K562 (cell line): ENCODE data around the gene ASIC3. TPM values are rescaled to one million over a fixed set of nuclear protein-coding genes. Genes with fewer than 3 reads are reported as not detected.

ENCODE experiments used
- ATAC-seq: fragments of 200-7000 bp; cut with Tn5 transposase; 3 replicates; pipeline ENCODE4 v1.9.1; 2020; ENCODE audit warnings: moderate library complexity
- BruUV-seq: library from RNA; stranded (reverse); fragments of 400-500 nt; replicated peaks from 2 replicates; lab custom pipeline; 2021; lab: Mats Ljungman, UMichigan
- CTCF ChIA-PET: fragments of 300-600 bp; formaldehyde crosslinking; extraction: SDS; loops from one replicate; lab custom pipeline; 2021; ENCODE audit warnings: low intra/inter-chr PET ratio; lab: Yijun Ruan, JAX
- POLR2A ChIA-PET: fragments of 300-600, 350-650 bp; sonication (Branson Sonifier 250); formaldehyde crosslinking; extraction: SDS; loops from one replicate; lab custom pipeline; 2021; ENCODE audit warnings: antibody characterized with exemption, inconsistent platforms; lab: Yijun Ruan, JAX
- DNase-seq, 4 experiments: peaks; one replicate each; pipeline versions ENCODE4 v3.0.0 to v3.0.0-alpha.2; 2011 to 2018; ENCODE audit warnings: low spot score in 3 of 4, mixed read lengths in 3 of 4; ENCODE audit errors: extremely low read depth in 1 of 4
- FAIRE-seq: peaks from 2 replicates; lab custom pipeline; 2011; peaks lifted over from hg19 to GRCh38; lab: Jason Lieb, UNC
- H2AFZ ChIP-seq: 2 replicates; pipeline ENCODE4 v1.6.0; 2011; ENCODE audit warnings: low read depth, low read length, control low read depth, inconsistent platforms
- H3K27ac ChIP-seq: fragments of 200-600 bp; 3 replicates; pipeline ENCODE4 v1.8.0; 2011; ENCODE audit warnings: low read depth, mild to moderate bottlenecking, control low read depth, inconsistent platforms, low read length, moderate library complexity, mixed read lengths; ENCODE audit errors: extremely low read depth
- H3K27me3 ChIP-seq, 2 experiments: fragments of 300-600 bp in 1 of 2; 2 replicates in 1 of 2; 3 replicates in 1 of 2; pipeline versions ENCODE4 v1.6.0 to v1.8.0; 2011; ENCODE audit warnings: inconsistent platforms in 2 of 2, low read length in 2 of 2, mild to moderate bottlenecking in 1 of 2, mixed read lengths in 1 of 2, moderate library complexity in 1 of 2; ENCODE audit not compliant: control insufficient read depth in 2 of 2, insufficient read depth in 2 of 2
- H3K36me3 ChIP-seq: fragments of 300-600 bp; 3 replicates; pipeline ENCODE4 v1.8.0; 2011; ENCODE audit warnings: mild to moderate bottlenecking, low read length, inconsistent platforms; ENCODE audit not compliant: control insufficient read depth, insufficient read depth
- H3K4me1 ChIP-seq, 2 experiments: fragments of 200-600 bp in 1 of 2; replicated peaks in 1 of 2; 2 replicates in 1 of 2; 3 replicates in 1 of 2; pipeline versions ENCODE4 v1.5.1 to v1.8.0; 2011; ENCODE audit warnings: inconsistent platforms in 2 of 2, low read length in 2 of 2, mild to moderate bottlenecking in 1 of 2, mixed read lengths in 1 of 2, moderate library complexity in 1 of 2; ENCODE audit not compliant: control insufficient read depth in 2 of 2, insufficient read depth in 2 of 2
- H3K4me2 ChIP-seq: 2 replicates; pipeline ENCODE4 v1.6.1; 2011; ENCODE audit warnings: low read length, control low read depth, inconsistent platforms, mixed read lengths; ENCODE audit not compliant: insufficient read depth
- H3K4me3 ChIP-seq: fragments of 200-600 bp; sonication (generic), shearing (Covaris generic); 2 replicates; pipeline ENCODE4 v1.5.1; 2016; ENCODE audit warnings: control low read depth, inconsistent platforms
- H3K79me2 ChIP-seq: fragments of 200-600 bp; 3 replicates; pipeline ENCODE4 v1.8.0; 2011; ENCODE audit warnings: low read length, inconsistent platforms; ENCODE audit not compliant: control insufficient read depth, insufficient read depth
- H3K9ac ChIP-seq, 2 experiments: 2 replicates each; pipeline versions ENCODE4 v1.6.0 to v1.6.1; 2011; ENCODE audit warnings: low read depth in 2 of 2, low read length in 2 of 2, control low read depth in 1 of 2, inconsistent platforms in 1 of 2, mild to moderate bottlenecking in 1 of 2, mixed read lengths in 1 of 2; ENCODE audit not compliant: insufficient read depth in 1 of 2
- H3K9me1 ChIP-seq: one replicate; pipeline ENCODE4 v1.6.0; 2011; ENCODE audit warnings: inconsistent platforms, mild to moderate bottlenecking, low read length, moderate library complexity; ENCODE audit not compliant: control insufficient read depth, insufficient read depth
- H3K9me3 ChIP-seq: replicated peaks from 2 replicates; pipeline ENCODE4 v1.5.1; 2011; ENCODE audit warnings: low read depth, low read length, inconsistent platforms; ENCODE audit not compliant: control insufficient read depth, insufficient read depth
- H4K20me1 ChIP-seq: replicated peaks from 2 replicates; pipeline ENCODE4 v1.6.1; 2011; ENCODE audit warnings: low read length, inconsistent platforms, mixed read lengths; ENCODE audit not compliant: control insufficient read depth, insufficient read depth
- BCL6 ChIP-seq: fragments of 250-450 bp; sonication (Bioruptor Pico); IDR thresholded peaks from 2 replicates; pipeline ENCODE4 v1.4.0; 2020
- E4F1 ChIP-seq: fragments of 250-450 bp; sonication (Bioruptor Pico); IDR thresholded peaks from 2 replicates; pipeline ENCODE4 v1.5.0; 2021; ENCODE audit warnings: mild to moderate bottlenecking, borderline replicate concordance
- EHMT2 ChIP-seq: fragments of 450-650 bp; IDR thresholded peaks from 2 replicates; pipeline ENCODE4 v1.6.1; 2018; ENCODE audit warnings: antibody characterized with exemption
- ESRRB ChIP-seq: fragments of 250-450 bp; sonication (Bioruptor Pico); IDR thresholded peaks from 2 replicates; pipeline ENCODE4 v1.5.0; 2020; ENCODE audit warnings: mild to moderate bottlenecking, moderate library complexity, borderline replicate concordance
- HDAC2 ChIP-seq: fragments of 450-650 bp; IDR thresholded peaks from 2 replicates; pipeline ENCODE4 v1.6.1; 2016; ENCODE audit warnings: mild to moderate bottlenecking
- HES1 ChIP-seq: fragments of 450-650 bp; IDR thresholded peaks from 2 replicates; pipeline ENCODE4 v1.6.1; 2016; ENCODE audit warnings: low read depth, mild to moderate bottlenecking, moderate library complexity
- POU5F1 ChIP-seq: fragments of 150-350 bp; IDR thresholded peaks from 2 replicates; pipeline ENCODE4 v1.6.1; 2014; ENCODE audit warnings: borderline replicate concordance, low read length, low read depth, mild to moderate bottlenecking; ENCODE audit not compliant: partially characterized antibody
- SMARCB1 ChIP-seq: IDR thresholded peaks from 2 replicates; pipeline ENCODE4 v1.6.1; 2011; ENCODE audit warnings: improper control_type of control experiment, low read depth; ENCODE audit not compliant: insufficient read length
- ZNF12 ChIP-seq: sonication (generic); formaldehyde crosslinking; IDR thresholded peaks from 2 replicates; pipeline ENCODE4 v1.4.0; 2020; ENCODE audit warnings: mild to moderate bottlenecking, missing genetic modification reagents
- ZNF224 ChIP-seq: sonication (generic); formaldehyde crosslinking; IDR thresholded peaks from 2 replicates; pipeline ENCODE4 v1.8.0; 2022; ENCODE audit warnings: mild to moderate bottlenecking, missing genetic modification reagents
- ZNF24 ChIP-seq: fragments of 450-650 bp; IDR thresholded peaks from 2 replicates; pipeline ENCODE4 v1.6.1; 2016
- ZNF668 ChIP-seq: fragments of 250-450 bp; sonication (Bioruptor Pico); IDR thresholded peaks from 2 replicates; pipeline ENCODE4 v1.8.0; 2022; ENCODE audit warnings: mild to moderate bottlenecking, inconsistent platforms
- ZNF764 ChIP-seq: fragments of 250-450 bp; sonication (Bioruptor Pico); IDR thresholded peaks from 2 replicates; pipeline ENCODE4 v1.4.0; 2020; ENCODE audit warnings: low read depth, mild to moderate bottlenecking, moderate library complexity
- WGBS: fragments of 100-300 bp; shearing (Covaris generic); methylation state at CpG from one replicate; pipeline ENCODE4 v1.1.6; 2016; ENCODE audit warnings: low coverage, mixed read lengths; ENCODE audit not compliant: insufficient coverage; ENCODE audit errors: missing lambda C conversion rate; 5-methylcytosine and 5-hydroxymethylcytosine counted together
- in situ Hi-C: fragments of 300-500 bp; cut with MboI; formaldehyde crosslinking; loops from 4 replicates; pipeline ENCODE4 v1.15.0; 2018; ENCODE audit warnings: inconsistent platforms, mixed read lengths
- intact Hi-C: fragments of 100-400 bp; cut with micrococcal nuclease; formaldehyde crosslinking; loops from 2 replicates; pipeline ENCODE4 v1.14.2; 2022
- polyA plus RNA-seq, 8 experiments: library from polyadenylated mRNA; depleted of rRNA in 4 of 8; stranded (reverse) in 5 of 8; unstranded in 3 of 8; fragments of >200 nt; fragmentation: Nextera tagmentation in 2 of 8; fragmentation: Illumina TruSeq in 1 of 8; extraction: Ambion mirVana in 2 of 8; extraction: Trizol in 1 of 8; gene quantifications; 2 replicates each; pipeline versions ENCODE4 v1.2.1 to v1.2.3, GENCODE V29; 2011 to 2014; ENCODE audit warnings: inconsistent platforms in 1 of 8, missing spikeins in 1 of 8
- total RNA-seq, 7 experiments: library from RNA; depleted of rRNA in 6 of 7; stranded (reverse); fragments of >200 nt in 6 of 7; fragmentation: Illumina TruSeq in 2 of 7; extraction: Trizol in 2 of 7; gene quantifications; 2 replicates each; pipeline versions ENCODE4 v1.2.1 to v1.2.3, GENCODE V29; 2011 to 2021; ENCODE audit warnings: low replicate concordance in 1 of 7

ASIC3 gene
- total and polyA plus RNA-seq, 9 of the 15 experiments (the other 6 are each of a cell fraction or from before 2014, with no cell fraction given), result 0.11 to 5.0 (median 0.87) TPM

- ATAC-seq (peak; percentile 0; the same call in 1 of the 3 replicates), DNase-seq (no peak), FAIRE-seq (no peak)
- BruUV-seq, result no TSS peak
- Histone ChIP-seq H4K20me1 (no peaks in the 10 kb centered on the region), H3K79me2 (peaks cover 34% of the 10 kb centered on the region), H3K9me3 (no peaks in the 10 kb centered on the region), H3K4me2 (peak overlapping the region; percentile 82), H3K36me3 (peaks cover 37% of the 10 kb centered on the region; the same call in 2 of the 3 replicates), H3K9ac (peak overlapping the region; percentile 64 to 91), H3K4me3 (peak overlapping the region; percentile 58), H3K4me1 (peaks cover 35 to 55% of the 10 kb centered on the region in 2 experiments), H3K27me3 (no peaks in the 10 kb centered on the region), H2AFZ (peak overlapping the region; percentile 94), H3K27ac (peak overlapping the region; percentile 64), H3K9me1 (no peaks in the 10 kb centered on the region)
- in situ Hi-C loops, result no loop called here
- POLR2A ChIA-PET, result interaction anchor here (0.6 to 14.3 kb wide), 18 partner anchors 11 to 163 kb away, joined by 3 to 146 read pairs (median 4); partner anchors contain the start of gene TMUB1
- CTCF ChIA-PET, result interaction anchor here (0.6 to 2.4 kb wide), 6 partner anchors 21 to 144 kb away, joined by 3 to 33 read pairs (median 3); partner anchors contain the start of gene CDK5
- intact Hi-C loops, result loop anchor here (1.0 to 2.0 kb wide), 7 partner anchors 10 to 198 kb away; partner anchors contain the start of genes ABCF2 and TMUB1
- under 1% methylated on average over 17 of the region's 17 CpGs for WGBS
- TF ChIP-seq ZNF224 (CRISPR knock-in tag), result no peak
- TF ChIP-seq HES1, result peak; percentile 19; the same call in 1 of the 2 replicates
- TF ChIP-seq ZNF668, result peak; percentile 40; the same call in 1 of the 2 replicates
- no peak for TF ChIP-seq POU5F1
- TF ChIP-seq SMARCB1, result no peak
- no peak for TF ChIP-seq ZNF12
- peak; percentile 14; the same call in 1 of the 2 replicates for TF ChIP-seq ZNF764 (CRISPR knock-in tag)
- TF ChIP-seq E4F1 (CRISPR knock-in tag), result no peak
- no peak for TF ChIP-seq BCL6 (CRISPR knock-in tag)
- TF ChIP-seq ZNF24, result 0 out of 2 replicates have a peak, but pooled peaks have one; percentile 4
- 0 out of 2 replicates have a peak, but pooled peaks have one; percentile 26 for TF ChIP-seq EHMT2
- TF ChIP-seq ESRRB, result no peak
- no peak for TF ChIP-seq HDAC2
Measured at GRCh38 chr7:151028948-151029501, 19.3 kb upstream of the ASIC3 start.
